ENCODE measurements around the gene CACNA2D2.
A peak's percentile ranks its signal among the peaks of the same experiment; 100 is the strongest.

The CACNA2D2 gene

DNA sequence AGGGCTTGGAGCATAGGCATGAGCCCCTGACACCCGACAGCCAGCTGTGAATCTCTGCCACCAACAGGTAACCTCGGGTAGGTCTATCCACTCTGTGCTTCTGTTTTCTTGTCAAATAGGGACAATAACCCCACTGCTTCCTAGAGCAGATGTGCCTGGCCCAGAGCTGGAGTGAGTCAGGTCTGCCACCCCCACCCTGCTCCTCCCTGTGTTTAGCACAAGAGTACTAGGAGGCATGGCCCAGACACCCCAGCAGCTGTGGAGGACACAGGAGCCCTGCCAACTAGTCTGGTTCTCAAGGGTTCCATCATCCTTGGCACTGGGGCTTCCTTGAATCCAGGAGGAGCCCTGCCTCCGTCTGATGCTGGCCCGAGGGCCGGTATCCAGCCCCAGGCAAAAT lies 110.4 kb downstream of the CACNA2D2 start:
- no peak for DNase-seq (ENCODE audit: low spot score)

DNA sequence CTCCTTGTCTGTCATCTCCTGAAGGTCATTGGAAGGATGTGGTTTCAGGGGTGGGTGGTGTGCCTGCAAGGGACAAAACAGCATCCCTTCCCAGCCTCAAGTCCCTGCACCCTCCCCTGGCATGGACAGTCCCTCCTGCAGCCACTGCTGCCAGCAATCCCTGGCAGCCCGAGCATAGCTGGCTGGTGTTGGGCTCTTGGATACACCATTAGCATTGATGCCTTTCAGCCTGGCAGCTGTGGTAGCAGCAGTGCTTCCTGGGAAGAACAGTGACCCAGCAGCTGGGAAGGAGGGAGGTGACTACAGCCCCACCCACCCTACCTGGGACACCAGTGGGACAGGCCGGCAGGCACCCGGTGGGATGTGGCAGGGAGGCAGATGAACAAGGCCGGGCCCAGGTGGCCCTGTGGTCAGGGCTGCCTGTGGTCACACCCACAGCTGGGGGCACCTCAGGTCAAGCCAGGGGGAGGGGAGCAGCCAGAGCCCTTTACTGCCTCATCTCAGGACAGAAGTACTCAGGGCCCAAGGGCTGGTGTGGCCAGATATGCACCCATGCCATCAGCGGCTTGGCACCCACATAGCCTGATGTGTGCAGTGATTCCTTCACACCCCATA lies 111.2 kb downstream of the CACNA2D2 start:
- DNase-seq (ENCODE audit: low spot score) = no peak

DNA sequence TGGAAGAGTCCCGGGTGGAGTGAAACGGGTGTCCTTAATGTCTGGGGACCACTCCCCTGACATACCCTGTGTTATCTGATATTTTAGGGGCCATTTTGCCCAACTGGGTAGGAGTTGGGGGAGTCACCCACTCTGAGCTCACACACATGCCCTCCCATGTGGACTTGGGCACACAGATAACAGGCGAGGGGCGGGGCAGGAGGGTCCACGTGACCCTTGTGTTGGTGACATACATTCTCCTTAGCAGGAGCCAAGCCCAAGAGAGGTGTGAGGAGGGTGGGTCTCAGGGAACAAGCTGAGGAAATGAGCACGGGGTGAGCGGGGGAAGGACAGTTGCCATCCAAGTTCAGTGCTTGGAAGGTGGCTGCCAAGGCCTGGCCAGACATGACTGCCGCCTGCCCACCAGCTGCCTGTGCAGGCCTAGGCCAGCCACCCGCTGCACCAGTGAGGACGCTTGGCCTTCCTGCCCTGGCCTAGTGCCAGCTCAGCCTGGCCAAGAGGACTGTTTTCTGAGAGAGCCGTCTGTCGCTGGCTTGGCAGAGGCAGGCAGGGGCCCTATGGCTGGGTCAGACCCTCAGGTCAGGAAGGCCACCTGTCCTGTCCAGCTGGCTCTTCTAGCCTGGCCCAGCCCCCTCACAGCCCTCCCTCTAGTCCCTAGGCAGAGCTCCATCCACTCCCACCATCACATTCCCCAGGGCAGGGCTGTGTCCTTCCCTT lies 112.8 kb downstream of the CACNA2D2 start:
- DNase-seq (ENCODE audit: low spot score) = no peak

DNA sequence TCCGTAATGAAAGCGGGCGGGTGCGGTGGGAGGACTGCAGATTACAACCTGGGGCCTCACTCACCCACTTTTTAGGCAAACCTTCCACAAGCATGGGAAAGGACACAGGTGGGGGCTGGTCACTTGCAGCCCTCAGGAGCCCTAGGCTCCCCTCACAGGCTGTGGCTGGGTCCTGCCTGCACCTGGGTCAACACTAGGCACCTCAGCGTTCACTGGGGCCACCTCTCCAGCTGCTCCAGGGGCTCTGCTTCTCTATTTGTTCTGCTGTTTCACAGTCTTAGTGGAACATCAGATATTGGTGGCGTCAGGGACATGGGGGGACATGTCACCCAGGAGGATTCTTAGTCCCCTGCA lies 114.0 kb downstream of the CACNA2D2 start:
- DNase-seq (ENCODE audit: low spot score) = no peak

DNA sequence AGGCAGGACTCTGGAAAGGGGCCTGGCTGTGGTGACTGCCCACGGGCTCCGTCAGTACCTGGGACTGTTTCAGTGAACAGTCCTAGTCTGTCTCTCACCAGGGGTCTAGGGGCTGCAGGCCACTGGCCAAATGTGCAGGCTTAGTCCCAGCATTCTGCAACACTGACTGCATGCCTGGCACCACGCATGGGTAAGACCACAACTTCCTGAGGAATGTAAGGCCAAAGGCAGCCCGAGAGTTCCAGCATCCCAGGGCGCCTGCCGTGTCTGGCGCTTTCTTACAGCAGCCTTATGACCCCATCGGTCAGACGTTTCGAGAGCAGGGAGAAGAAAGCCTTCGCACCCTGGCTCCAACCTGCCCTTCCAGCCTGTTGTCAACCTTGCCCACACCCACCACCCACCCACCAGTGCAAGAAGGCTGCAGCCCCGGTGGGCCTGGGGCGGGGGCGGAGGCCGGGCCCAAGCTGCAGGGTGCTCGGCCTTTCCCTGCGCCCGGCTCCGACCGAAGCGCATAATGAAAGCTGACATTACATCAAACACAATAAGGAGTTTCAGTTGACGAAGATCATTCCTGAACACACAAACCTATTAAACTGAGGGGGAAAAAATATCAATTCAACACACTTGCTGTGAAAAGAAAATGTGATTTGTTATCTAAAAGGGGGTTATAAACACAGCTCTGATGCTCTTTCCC lies 114.6 kb downstream of the CACNA2D2 start:
- DNase-seq (ENCODE audit: low spot score) = no peak

DNA sequence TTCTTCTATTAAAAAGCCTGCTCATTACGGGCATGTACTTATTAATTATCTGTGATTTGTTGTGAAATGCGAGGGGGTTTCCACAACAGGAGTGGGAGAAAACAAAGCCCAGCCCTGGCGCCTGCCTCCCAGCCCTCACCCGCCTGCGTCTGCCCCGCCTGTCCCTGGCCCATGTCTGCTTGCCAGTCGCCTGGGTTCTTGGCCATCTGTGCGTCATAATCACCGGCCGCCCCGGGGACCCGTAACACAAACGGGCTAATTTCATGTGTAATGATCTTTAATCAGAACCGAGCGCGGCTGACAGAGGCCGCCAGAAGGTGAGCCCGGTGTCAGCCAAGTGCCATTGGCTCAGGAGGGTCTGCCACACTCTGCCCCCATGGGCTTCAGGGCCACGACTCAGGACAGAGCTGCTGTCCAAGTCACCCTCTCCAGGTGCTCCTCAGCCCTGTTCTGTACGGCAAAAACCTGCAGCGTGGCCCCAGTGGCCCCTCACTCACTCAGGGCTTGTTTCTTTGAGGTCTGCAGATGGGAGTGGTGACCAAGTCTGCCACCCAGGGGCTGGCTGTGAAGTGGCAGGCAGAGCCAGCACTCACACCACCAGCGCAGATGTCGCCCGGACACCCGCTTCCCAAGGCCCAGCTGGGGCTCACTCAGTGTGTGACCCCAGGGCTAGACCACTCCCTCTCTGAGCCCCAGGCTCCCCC lies 115.3 kb downstream of the CACNA2D2 start:
- DNase-seq (ENCODE audit: low spot score) = peak; percentile 47

DNA sequence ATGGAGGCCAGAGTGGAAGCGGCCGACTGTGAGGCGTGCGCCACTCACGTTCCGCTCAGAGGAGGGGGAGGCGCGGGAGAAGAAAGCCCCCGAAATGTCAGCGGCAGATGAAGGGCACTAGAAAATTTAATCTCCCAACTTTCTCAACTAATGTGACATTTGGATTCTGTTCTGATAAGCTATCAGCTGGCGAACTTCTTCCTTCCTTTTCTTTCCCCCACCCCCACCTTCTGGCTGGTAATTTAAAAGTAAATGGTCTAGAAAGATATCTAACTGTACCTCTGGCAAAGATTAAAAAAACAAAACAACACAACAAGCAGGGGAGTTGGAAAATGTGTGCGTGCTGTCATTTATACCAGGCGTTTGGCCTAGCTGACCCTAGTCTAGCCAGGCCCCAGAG lies 117.7 kb downstream of the CACNA2D2 start:
- no peak for DNase-seq (ENCODE audit: low spot score)

DNA sequence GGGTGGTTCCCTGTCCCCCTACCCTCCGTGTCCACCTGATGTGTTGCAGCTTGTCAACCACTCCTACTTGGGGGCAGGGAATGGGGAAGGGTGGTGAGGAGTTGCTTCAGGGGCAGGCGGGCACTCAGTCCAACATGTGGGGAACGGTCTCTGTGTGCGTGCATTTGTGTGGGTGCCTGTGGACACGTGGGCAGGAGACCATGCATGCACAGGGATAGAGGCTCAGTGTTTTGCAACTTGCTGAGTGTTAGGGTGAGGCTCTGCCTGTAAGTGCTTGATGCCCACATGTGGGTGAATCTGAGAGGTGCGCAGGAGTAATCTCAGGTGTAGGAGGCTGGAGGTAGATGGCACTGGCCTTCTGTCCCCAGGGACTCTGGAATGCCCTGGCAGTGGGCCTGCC lies 119.7 kb downstream of the CACNA2D2 start:
- DNase-seq (ENCODE audit: low spot score) = no peak

DNA sequence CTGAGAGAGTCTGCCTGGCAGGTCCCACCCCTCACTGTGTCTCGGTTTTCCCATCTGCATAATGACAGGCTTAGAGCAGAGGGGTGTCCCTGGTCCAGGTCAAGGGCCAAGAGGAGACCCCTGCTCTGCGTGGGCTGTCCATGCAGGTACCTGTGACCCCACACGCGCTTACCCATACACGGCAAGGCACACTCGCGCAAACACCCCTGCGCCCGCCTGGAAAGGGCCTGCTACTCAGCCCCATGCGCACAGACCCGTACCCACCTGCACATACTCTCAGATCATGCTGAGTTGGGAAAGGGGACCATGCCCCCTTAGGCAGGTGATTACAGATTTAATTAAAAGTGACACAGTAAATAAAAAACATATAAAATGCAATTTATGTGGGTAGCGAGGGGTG lies 120.7 kb downstream of the CACNA2D2 start:
- no peak for DNase-seq (ENCODE audit: low spot score)

DNA sequence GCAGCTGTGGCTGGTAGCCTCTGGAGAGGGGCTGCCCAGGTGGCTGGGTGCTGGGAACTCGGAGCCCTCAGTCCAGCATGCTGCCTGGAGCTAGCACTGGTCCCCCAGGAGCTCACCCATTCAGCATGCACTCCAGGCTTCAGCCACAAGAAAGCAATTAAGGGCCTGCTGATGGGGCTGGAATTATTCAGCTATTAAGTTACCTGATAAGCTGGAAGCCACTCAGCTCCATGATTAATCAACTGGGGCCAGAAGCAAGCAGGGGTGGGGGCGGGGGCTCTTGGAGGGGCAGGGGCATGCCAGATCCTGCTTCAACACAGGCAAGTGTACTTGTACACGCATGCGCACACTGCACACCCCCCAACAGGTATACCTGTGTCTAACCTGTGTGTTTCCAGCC lies 122.1 kb downstream of the CACNA2D2 start:
- no peak for DNase-seq (ENCODE audit: low spot score)

DNA sequence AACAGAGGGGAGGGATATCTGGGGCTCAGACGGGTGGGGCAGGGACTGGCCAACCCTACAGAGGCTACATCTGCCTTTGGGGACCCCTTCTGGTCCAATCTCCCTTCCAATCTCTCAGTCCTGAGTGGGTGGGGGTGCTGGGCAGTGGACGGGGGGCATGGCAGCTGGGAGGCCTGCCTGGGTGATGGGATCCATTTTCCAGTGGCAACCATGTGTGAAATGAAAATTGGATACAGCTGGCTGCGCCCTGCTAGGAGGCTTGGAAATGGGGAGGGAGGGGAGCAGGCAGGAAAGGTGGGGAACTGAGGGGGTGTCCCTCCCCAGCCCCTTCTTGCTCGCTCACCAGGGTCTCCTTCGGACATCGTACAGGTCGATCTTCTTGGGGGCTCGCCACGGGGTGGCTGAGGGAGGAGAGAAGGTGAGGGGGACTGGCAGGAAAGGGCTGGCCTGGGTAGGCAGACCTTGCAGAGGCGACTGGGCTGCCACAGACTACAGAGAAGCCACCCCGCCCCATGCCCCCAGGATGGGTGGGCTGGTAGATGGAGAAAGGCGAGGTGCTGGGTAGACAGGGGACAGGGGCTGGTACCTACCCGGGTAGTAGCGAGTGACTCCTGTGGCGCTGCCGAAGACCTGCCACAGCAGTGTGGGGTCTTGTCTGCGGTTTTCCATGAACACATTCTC lies 122.9 kb downstream of the CACNA2D2 start:
- no peak for DNase-seq (ENCODE audit: low spot score)

DNA sequence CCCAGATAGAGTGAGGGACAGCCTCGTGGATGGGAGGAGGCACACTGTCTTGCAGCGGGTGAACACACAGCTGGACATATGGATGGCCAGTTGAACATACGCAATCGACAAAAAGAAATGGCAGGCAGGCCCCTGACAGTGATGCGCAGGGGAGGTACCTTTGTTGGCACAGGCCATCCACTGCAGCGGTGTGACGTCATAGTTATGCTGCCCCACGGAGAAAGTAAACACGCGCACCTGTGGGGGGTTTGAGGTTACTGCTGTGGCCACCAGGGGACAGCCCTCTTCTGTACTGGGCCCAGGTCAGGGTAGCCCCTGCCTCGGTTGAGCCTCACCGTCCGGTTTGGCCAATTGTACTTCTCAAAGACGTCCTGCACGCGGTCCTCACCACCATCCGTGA lies 124.7 kb downstream of the CACNA2D2 start:
- DNase-seq (ENCODE audit: low spot score) = no peak

DNA sequence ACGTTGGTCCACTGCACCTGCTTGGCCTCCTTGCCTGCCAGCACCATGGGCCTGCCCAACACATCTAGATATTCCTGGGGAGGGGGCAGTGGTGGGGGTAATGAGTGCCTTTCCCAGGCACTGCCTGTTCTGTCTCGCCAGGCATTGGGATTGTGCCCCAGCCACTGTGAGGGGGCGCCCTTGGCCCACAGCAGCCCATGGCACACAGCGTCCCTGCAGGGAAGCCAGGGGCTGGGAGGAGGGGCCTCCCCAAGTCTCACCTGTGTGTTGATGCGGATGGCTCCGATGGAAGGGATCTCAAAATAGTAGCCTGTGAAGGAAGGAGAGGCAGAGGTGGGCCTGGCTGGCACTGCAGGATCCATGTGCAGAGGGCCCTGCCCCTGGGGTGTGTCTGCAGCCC lies 125.4 kb downstream of the CACNA2D2 start:
- no peak for DNase-seq (ENCODE audit: low spot score)

DNA sequence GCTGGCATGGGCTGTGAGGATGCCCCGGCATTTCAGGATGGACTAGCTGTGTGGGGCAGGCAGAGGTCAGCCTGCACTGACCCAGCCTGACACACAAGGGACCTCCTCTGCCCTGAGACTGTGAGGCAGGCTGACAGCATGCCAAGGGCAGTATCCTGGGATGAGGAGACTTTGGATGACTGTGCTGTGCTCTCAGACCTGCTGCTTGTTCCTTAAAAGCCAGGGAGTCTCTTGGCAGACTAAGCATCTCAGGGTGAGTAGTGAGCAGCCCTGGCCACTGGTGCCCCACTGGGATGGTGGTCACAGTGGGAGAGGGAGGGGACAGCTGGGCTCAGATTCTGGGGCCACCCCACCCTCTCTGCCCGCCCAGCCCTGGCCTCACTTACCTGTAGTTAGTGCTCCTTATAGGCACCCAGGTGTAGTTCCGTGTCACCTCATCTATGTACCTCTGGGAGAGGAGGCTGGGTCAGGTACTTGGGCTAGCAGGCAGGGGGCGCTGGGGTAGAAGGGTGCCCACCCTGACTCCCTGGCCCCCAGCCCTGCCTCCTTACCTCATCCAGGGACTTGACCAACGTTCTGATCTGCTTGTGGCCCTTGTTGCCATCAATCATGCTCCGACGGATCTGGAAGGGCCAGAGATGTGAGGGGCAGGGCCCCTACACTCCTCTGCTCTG lies 128.0 kb downstream of the CACNA2D2 start:
- DNase-seq (ENCODE audit: low spot score) = peak; percentile 29

DNA sequence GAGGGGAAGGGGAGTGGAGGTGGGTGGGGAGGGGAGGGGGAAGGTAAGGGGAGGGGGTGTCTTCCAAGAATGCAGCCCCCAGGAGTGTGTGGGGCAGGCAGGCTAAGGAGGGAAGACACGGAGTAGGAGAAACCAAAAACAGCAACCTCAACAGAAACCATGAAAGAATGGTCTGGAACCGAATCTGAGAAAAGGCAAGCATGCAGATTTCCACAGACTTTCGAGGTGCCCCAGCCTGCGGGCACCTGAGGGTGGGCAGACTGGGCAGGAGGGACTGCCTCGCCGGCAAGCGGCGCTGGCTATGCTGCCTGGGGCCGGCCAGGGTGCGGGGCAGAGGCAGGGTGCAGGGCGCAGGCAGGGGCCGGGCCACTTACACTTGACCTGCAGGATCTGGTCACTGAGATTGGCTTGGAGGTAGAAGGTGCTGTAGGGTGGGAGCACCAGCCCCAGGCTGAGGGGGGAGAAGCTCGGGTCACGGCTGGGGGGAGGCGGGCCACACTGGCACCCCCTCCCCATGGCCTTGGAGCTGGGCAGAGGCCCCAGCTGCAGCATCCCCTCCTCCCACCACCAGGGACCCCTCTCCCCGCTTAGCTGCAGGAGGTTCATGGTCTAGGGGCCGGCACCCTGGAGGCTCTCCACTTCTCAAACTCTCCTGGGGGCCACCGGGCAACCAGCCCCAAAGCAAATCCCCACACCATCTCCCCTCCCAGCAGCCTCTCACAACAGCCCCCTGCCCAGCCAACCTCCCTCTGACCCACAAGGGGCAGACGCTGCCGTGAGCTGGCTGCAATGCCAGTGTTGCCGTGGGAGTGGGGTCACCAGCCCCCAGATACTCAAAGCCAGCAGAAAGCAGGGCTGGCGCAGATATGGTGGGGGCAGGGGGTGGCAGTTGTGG lies 128.8 kb downstream of the CACNA2D2 start:
- no peak for DNase-seq (ENCODE audit: low spot score)

DNA sequence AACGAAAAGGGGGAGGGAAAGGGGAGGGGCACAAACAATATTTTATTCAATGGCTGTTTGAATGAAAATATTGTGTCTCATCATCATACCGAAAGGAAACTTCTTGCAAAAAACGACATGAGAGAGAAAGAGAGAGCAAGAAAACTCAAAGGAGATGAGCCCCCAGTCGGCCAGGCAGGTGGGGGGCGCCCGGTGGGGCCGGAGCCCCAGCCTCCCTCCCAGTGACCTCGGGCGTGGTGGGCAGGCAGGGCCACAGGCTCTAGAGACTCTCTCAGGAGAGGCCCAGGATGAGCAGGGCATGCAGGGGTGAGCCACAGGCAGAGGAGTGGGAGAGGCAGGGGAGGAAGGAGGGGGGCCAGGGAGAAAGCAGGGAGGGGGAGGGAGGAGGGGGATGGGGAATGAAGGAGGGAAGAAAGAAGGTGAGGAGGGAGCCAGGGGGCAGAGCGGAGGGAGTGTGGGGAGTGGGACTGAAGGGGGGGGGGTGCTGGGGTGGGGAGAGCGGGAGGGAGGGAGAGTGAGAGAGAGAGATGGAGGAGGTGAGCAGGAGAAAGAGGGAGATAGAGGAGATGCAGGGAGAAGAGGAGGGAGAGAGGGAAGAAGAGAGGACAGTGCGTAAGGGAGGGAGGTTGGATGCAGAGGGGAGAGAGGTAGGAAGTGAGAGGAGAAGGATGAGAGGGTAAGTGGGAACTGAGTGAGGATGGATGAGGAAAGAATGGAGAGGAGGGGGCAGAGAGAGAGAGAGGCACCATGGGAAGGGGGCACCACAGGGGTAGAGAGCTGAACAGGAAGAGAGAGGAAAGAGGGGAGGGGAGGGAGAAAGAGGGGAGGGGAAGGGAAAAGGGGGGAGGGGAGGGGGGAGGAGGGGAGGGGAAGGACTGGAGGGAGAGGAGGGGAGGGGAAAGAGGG lies 130.0 kb downstream of the CACNA2D2 start:
- DNase-seq (ENCODE audit: low spot score) = no peak

DNA sequence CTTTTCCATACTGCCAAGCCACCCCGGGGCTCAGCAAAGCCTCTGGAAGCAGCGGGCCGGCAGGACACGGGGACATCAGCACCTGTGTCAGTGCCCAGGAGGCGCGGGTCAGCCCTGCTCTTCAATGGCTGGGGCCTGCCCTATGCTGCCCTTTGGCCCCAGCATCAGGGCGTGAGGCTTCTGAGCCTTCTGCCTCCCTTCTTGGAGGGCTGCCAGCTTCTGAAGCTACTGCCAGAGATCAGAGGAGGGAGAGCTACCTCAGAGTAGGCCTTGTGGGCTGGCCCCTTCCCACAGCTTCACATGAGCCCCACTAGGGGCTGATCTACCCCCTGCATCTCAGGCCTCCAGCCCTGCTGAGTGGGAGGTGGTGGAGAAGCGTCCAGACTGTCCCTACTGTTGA lies 131.1 kb downstream of the CACNA2D2 start:
- no peak for DNase-seq (ENCODE audit: low spot score)

DNA sequence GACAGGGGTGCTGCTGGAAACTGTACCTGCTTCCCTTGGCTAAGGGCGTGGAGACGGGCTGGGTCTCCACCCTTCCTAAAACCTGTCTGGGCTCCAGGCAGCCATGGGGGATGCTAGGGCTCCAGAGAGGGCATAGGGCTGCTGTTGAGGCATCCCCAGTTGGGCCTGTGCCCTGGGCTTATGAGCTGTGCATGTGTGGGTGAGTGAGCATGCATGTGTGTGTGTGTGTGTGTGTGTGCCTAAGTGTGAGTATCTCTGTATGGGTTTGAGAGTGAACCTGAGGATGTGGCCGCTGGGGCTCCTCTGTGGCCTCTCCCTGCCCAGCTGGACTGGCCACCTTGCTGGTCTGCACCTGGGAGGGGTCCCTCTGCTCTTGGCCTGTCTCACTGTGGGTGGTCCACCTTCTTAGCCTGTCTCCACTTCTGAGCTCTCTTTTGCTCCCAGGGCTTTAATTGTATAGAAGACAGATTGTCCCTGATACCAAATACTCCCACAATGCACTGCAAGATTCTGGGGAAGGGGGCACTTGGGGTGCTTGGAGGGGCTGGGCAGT lies 132.2 kb downstream of the CACNA2D2 start:
- DNase-seq (ENCODE audit: low spot score) = no peak

DNA sequence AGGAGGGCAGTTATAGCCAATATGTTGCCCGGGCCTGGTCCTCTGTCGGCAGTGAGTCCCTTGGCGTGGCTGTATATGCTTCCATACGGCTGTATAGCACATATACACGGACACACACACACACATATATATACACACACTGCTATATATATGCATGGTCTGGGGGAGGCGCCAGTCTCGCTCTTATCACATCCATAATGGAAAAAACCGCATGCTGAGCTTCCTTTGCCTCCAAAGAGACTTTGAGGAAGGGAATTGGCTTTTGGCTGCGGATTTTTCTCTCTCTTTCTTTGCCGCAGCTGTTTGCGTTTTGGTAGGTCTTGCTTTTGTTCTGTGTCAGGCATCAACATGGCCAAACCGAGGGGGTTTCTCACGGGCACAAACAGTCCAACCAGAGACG lies 132.8 kb downstream of the CACNA2D2 start:
- DNase-seq (ENCODE audit: low spot score) = no peak

Measured in AG08395 (cell line).